DMS 273 treated with DMSO at 0.1 percent for 48 hours (cell line): ENCODE results near the gene PAPSS2.

Experiments
- DNase-seq: peaks from one replicate; lab custom pipeline; 2025; lab: John Stamatoyannopoulos, UW

PAPSS2 gene

DNA sequence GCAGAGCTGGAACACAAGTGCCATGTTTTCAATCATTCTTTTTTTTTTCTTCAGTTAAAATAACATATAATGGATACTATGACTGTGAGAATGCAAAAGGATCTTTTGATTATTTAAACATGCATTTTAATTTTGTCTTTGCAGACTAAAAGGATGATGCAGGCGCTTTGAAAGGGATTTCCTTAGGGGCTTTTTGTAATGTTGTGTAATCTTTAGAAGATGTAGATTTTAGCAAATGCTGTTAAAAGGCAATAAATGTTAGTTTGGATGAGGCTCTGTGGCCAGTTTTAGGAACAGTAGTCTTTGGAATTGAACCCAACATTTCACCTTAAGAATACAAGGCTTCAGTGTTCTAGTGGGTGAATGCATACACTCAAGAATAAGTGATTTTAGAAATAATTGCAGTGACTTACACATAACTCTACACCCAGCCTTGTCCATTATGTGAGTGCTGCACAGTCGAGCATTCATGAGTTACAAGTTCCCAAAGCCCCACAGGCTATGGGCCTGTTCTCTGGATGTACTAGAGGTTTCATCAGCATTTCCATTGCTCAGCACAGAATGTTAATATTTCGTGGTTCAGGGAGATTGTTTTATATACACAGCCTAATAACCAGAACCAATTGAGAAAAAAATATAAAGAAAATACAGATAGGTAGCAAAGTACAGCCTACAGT is 11.6 kb downstream of the PAPSS2 start:
- DNase-seq: no peak

- DNase-seq: no peak
Observed at GRCh38 chr10:87672551-87672950, 12.9 kb downstream of the PAPSS2 start.

- DNase-seq: no peak
Observed at GRCh38 chr10:87674943-87675342, 15.3 kb downstream of the PAPSS2 start.

- no peak for DNase-seq
Observed at GRCh38 chr10:87675396-87676376, 16.0 kb downstream of the PAPSS2 start.

GRCh38 chr10:87677595-87677994 is 17.9 kb downstream of the PAPSS2 start:
- DNase-seq: no peak

DNA sequence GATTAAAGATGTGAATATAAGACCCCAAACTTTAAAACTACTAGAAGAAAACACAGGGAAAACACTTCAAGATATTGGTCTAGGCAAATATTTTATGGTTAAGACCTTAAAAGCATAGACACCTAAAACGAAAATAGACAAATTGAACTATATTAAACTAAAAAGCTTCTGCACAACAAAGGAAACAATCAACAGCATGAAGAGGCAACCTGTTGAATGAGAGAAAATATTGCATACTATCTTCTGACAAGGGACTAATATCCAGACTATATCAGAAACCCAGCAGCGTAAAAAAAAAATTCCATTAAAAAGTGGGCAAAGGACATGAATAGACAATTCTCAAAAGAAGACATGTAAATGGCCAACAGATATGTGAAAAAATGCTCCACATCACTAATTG is 18.6 kb downstream of the PAPSS2 start:
- DNase-seq: no peak

GRCh38 chr10:87683356-87683755 is 23.7 kb downstream of the PAPSS2 start:
- no peak for DNase-seq

GRCh38 chr10:87684001-87684638 is 24.4 kb downstream of the PAPSS2 start:
- no peak for DNase-seq

DNA sequence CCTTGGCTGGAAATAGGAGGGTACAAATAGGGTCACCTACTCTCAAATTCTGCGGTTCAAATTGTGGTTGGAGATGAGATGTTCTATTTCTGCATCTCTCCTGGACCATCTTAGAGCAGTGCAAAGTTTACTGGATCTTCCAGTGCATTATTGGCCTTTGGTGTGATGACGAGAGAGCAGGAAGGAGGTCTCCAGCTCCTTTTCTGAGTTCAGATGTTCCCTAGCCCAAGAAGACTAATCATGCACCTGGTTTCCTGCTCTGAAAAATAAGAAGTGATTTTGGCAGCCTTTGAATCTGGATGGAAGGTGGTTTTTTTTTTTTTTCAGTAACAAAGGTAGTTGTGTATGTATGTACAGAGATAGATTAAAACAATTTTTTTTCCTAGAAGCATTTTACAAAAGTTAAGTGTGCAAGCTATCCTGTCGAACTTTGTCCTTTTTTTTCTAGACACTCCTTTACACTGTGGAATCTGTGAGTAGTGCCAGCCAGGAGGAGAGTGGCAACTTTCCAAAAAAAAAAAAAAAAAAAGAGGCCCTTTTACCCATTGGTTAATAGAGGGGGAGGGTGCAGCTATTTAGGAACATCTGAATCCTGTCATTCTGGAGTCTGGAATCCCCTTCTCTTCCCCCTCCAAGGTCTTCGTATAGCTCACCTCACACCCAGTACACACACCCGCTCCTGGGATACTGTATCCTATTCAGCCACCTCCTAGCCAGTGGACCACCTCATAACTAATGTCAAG is 26.3 kb downstream of the PAPSS2 start:
- no peak for DNase-seq

- DNase-seq: no peak
Observed at GRCh38 chr10:87691506-87692070, 31.9 kb downstream of the PAPSS2 start.

DNA sequence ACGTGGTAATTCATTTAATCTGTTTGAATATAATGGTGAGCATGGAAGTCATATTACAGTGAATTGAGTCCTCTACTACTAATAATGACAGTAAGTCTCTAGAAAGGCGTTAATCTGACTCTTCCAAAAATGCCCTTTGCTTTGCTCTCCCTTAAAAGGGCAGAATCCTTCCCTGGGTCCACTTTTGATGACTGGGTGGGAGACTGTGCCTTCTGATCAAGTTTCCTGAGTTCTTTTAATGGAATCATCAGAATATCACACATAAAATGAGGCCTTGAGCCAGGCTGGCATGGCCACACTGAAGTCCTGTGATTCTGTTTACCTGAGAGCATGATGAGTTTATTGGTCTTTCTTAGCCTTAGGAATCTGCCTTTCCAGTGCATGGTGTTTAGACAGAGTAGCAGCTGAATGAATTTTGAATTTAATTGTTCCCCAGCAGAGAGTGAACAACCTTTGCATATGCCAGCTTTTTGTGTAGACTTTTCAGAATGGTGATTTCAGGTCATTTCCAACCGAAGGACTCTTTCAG is 33.3 kb downstream of the PAPSS2 start:
- DNase-seq: no peak

DNA sequence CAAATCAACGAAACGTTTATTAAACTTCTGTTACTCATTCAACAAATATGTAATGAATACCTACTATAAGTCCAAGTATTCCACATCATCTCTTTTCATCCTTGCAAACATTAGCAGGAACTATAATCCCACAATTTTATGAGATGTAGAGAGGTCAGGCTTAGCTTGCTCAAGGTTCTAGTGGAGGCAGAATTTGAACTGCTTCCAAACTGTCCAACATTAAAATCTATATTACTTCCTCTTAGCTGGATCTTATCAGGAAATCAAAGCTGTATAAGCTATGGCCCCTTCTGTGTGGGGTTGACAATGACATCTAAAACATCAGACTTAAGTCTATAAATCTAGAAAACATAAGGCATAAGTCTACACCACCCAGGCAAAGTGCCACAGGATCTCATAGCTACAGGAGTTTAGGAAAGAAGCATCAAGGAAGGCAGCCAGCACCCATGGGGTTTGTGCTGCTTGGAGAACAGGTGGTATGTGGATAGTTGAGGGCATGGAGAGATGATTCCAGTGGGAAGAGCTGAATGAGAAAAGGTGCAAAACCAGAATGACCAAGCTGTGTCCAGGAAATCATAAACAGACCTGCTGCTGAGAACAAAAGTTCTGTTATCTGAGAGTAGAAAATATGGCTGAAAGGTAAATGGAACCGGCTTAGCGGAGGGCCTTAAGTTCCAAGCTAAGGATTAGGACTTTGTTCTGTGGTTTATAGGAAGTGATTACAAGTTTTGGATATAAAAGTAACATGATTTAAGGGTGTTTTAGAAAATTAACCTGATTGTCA is 34.5 kb downstream of the PAPSS2 start:
- no peak for DNase-seq

- DNase-seq: no peak
Observed at GRCh38 chr10:87695074-87695473, 35.4 kb downstream of the PAPSS2 start.

- DNase-seq: no peak
Observed at GRCh38 chr10:87696922-87697745, 37.5 kb downstream of the PAPSS2 start.

DNA sequence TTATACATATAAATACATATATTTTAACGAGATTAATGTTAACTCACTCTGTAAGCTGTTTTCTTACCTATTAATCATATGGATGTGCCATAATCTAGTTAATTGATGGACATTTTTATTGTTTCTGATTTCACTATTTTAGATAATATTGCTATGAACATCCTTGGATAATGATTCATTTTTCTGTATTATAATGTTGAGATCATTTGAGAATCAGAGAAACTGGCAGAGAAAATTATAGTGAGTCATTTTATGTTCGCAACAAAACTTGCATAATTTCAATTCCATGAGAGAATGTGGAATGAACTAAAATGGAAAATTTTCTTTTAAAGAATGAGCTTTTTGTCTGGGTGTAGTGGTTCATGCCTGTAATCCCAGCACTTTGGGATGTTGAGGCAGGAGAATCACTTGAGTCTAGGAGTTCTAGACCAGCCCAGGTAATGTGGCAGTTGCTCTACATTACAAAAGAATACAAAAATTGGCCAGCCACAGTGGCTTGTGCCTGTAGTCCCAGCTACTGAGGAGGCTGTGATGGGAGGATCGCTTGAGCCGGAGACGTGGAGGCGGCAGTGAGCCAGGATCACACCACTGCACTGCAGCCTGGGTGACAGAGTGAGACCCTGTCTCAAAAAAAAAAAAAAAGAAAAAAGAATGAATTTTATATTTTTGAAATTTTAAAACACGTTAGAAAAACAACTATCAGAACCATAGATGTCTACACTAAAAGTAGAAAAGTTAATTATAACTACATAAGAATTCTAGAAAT is 40.5 kb downstream of the PAPSS2 start:
- no peak for DNase-seq

DNA sequence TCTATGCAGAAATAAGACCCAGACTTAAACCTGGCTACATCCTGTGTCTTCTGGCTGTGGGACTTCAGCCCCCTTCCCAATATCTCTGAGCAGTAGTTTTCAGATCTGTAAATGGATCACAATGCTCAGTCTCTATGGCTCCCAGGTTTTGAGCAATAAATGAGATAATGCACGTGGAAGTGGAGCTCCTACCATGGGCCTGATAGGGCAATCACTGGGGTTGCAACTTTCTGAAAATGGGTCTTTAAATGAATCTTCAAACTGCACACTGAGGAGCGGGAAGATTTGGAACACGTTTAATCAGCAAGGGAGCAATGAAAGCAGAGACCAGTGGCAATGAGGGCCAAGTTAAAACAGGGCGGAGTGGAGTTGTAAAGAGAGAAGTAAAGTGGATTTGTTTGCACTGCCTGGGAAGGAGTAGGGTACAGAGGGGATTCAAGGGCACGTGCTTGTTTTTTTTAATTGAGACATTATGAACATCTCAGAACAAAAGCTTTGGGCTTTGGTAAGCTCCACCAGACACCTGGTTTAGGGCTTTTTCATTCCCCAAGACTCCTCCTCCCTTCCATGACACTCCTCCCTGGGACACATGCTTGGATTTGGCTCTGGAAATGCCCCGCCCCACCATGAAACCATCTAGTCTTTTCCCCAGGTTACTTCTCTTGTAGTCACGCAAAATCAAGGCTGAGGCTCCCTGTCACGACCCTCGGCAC is 42.7 kb downstream of the PAPSS2 start:
- no peak for DNase-seq

GRCh38 chr10:87702973-87703294 is 43.3 kb downstream of the PAPSS2 start:
- no peak for DNase-seq

GRCh38 chr10:87703771-87704170 is 44.1 kb downstream of the PAPSS2 start:
- no peak for DNase-seq
